SK-N-SH treated with all-trans-retinoic acid at 6 μM for 48 hours (cell line): Measurements from ENCODE around the gene MOCS1.

Experiments
- ATAC-seq: fragments of 200-7000 bp; cut with Tn5 transposase; 3 replicates; pipeline ENCODE4 v1.9.1; 2020; ENCODE audit warnings: mild to moderate bottlenecking, moderate library complexity
- ARNTL ChIP-seq: fragments of 450-650 bp; formaldehyde crosslinking; IDR thresholded peaks from 2 replicates; pipeline ENCODE4 v1.5.0; 2020; ENCODE audit warnings: low read depth, mild to moderate bottlenecking, moderate library complexity, borderline replicate concordance
- CREB5 ChIP-seq: fragments of 250-450 bp; sonication (Bioruptor Pico); IDR thresholded peaks from 2 replicates; pipeline ENCODE4 v1.5.1; 2020; ENCODE audit warnings: low read depth, mild to moderate bottlenecking, moderate library complexity
- CSDC2 ChIP-seq: fragments of 250-450 bp; sonication (Bioruptor Pico); IDR thresholded peaks from 2 replicates; pipeline ENCODE4 v1.5.0; 2020; ENCODE audit warnings: mild to moderate bottlenecking, moderate library complexity
- ESRRG ChIP-seq: fragments of 250-450 bp; sonication (Bioruptor Pico); IDR thresholded peaks from 2 replicates; pipeline ENCODE4 v1.6.1; 2021; ENCODE audit warnings: mild to moderate bottlenecking
- GLIS3 ChIP-seq: fragments of 250-450 bp; sonication (Bioruptor Pico); IDR thresholded peaks from 2 replicates; pipeline ENCODE4 v1.5.0; 2020; ENCODE audit warnings: mild to moderate bottlenecking, moderate library complexity
- ISL1 ChIP-seq: fragments of 250-450 bp; sonication (Bioruptor Pico); IDR thresholded peaks from 2 replicates; pipeline ENCODE4 v2.1.2; 2022; ENCODE audit warnings: mild to moderate bottlenecking, moderate library complexity
- OSR1 ChIP-seq: fragments of 250-450 bp; sonication (Bioruptor Pico); IDR thresholded peaks from 2 replicates; pipeline ENCODE4 v1.8.0; 2022; ENCODE audit warnings: moderate library complexity, mild to moderate bottlenecking, inconsistent platforms
- RARB ChIP-seq: fragments of 250-450 bp; sonication (Bioruptor Pico); IDR thresholded peaks from 2 replicates; pipeline ENCODE4 v1.8.0; 2021; ENCODE audit warnings: mild to moderate bottlenecking, moderate library complexity
- SNAI2 ChIP-seq: fragments of 250-450 bp; sonication (Bioruptor Pico); IDR thresholded peaks from 2 replicates; pipeline ENCODE4 v1.5.0; 2020; ENCODE audit warnings: mild to moderate bottlenecking, moderate library complexity
- TCF4 ChIP-seq: fragments of 250-450 bp; sonication (Bioruptor Pico); IDR thresholded peaks from 2 replicates; pipeline ENCODE4 v1.8.0; 2021; ENCODE audit warnings: mild to moderate bottlenecking, moderate library complexity, borderline replicate concordance
- TOX ChIP-seq: fragments of 250-450 bp; sonication (Bioruptor Pico); IDR thresholded peaks from 2 replicates; pipeline ENCODE4 v1.8.0; 2021; ENCODE audit warnings: mild to moderate bottlenecking, moderate library complexity, borderline replicate concordance
- ZC3H10 ChIP-seq: fragments of 250-450 bp; sonication (Bioruptor Pico); IDR thresholded peaks from 2 replicates; pipeline ENCODE4 v1.5.1; 2021; ENCODE audit warnings: mild to moderate bottlenecking, moderate library complexity
- ZFP3 ChIP-seq: fragments of 250-450 bp; sonication (Bioruptor Pico); IDR thresholded peaks from 2 replicates; pipeline ENCODE4 v1.5.0; 2020; ENCODE audit warnings: mild to moderate bottlenecking, moderate library complexity
- ZFP30 ChIP-seq: fragments of 450-650 bp; formaldehyde crosslinking; IDR thresholded peaks from 2 replicates; pipeline ENCODE4 v1.5.0; 2022; ENCODE audit warnings: mild to moderate bottlenecking, moderate library complexity
- ZNF565 ChIP-seq: fragments of 450-650 bp; formaldehyde crosslinking; conservative IDR thresholded peaks from 2 replicates; pipeline ENCODE4 v1.5.0; 2020; ENCODE audit warnings: low read depth, mild to moderate bottlenecking, moderate library complexity
- ZNF70 ChIP-seq: fragments of 450-650 bp; formaldehyde crosslinking; IDR thresholded peaks from 2 replicates; pipeline ENCODE4 v1.5.0; 2020; ENCODE audit warnings: mild to moderate bottlenecking, moderate library complexity
- TF ChIP-seq, protein P1 (sequence below): fragments of 250-450 bp; sonication (Bioruptor Pico); IDR thresholded peaks from 2 replicates; pipeline ENCODE4 v1.5.0; 2020; ENCODE audit warnings: mild to moderate bottlenecking, moderate library complexity
- TF ChIP-seq, protein P2 (sequence below): fragments of 250-450 bp; sonication (Bioruptor Pico); IDR thresholded peaks from 2 replicates; pipeline ENCODE4 v1.8.0; 2020; ENCODE audit warnings: mild to moderate bottlenecking, moderate library complexity, borderline replicate concordance

Gene MOCS1

DNA sequence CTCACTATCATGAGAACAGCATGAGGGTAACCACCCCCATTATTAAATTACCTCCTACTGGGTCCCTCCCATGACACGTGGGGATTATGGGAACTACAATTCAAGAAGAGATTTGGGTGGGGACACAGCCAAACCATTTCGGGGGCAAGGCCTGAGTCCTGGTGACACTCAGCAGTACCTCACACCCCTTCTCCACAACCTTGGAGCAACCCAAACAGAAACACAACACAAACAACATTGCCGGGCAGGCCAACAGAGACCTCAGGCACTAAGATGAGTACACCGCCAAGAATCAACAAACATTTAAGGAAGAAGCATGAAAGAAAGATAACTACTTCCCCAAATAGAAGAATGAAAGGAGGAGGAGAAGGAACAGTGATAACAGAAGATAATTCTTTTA lies 16.9 kb downstream of the MOCS1 start:
- no peak for TF ChIP-seq ZFP3
- TF ChIP-seq, protein P1, sequence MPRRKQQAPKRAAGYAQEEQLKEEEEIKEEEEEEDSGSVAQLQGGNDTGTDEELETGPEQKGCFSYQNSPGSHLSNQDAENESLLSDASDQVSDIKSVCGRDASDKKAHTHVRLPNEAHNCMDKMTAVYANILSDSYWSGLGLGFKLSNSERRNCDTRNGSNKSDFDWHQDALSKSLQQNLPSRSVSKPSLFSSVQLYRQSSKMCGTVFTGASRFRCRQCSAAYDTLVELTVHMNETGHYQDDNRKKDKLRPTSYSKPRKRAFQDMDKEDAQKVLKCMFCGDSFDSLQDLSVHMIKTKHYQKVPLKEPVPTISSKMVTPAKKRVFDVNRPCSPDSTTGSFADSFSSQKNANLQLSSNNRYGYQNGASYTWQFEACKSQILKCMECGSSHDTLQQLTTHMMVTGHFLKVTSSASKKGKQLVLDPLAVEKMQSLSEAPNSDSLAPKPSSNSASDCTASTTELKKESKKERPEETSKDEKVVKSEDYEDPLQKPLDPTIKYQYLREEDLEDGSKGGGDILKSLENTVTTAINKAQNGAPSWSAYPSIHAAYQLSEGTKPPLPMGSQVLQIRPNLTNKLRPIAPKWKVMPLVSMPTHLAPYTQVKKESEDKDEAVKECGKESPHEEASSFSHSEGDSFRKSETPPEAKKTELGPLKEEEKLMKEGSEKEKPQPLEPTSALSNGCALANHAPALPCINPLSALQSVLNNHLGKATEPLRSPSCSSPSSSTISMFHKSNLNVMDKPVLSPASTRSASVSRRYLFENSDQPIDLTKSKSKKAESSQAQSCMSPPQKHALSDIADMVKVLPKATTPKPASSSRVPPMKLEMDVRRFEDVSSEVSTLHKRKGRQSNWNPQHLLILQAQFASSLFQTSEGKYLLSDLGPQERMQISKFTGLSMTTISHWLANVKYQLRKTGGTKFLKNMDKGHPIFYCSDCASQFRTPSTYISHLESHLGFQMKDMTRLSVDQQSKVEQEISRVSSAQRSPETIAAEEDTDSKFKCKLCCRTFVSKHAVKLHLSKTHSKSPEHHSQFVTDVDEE (CRISPR knock-in tag): no peak
- TF ChIP-seq, protein P2, sequence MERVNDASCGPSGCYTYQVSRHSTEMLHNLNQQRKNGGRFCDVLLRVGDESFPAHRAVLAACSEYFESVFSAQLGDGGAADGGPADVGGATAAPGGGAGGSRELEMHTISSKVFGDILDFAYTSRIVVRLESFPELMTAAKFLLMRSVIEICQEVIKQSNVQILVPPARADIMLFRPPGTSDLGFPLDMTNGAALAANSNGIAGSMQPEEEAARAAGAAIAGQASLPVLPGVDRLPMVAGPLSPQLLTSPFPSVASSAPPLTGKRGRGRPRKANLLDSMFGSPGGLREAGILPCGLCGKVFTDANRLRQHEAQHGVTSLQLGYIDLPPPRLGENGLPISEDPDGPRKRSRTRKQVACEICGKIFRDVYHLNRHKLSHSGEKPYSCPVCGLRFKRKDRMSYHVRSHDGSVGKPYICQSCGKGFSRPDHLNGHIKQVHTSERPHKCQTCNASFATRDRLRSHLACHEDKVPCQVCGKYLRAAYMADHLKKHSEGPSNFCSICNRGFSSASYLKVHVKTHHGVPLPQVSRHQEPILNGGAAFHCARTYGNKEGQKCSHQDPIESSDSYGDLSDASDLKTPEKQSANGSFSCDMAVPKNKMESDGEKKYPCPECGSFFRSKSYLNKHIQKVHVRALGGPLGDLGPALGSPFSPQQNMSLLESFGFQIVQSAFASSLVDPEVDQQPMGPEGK: no peak
- TF ChIP-seq ZC3H10: no peak
- TF ChIP-seq ISL1 (CRISPR knock-in tag): no peak
- no peak for TF ChIP-seq RARB (CRISPR knock-in tag)
- no peak for TF ChIP-seq GLIS3 (CRISPR knock-in tag)
- TF ChIP-seq CSDC2 (CRISPR knock-in tag): no peak
- TF ChIP-seq ZNF565: no peak
- TF ChIP-seq TCF4 (CRISPR knock-in tag): no peak
- TF ChIP-seq SNAI2 (CRISPR knock-in tag): no peak
- TF ChIP-seq, all 23 proteins: peak for 0
- ATAC-seq: no peak

- no peak for ATAC-seq
- TF ChIP-seq ZNF565 (no peak), TCF4 (CRISPR knock-in tag) (no peak), ESRRG (no peak), ZNF70 (CRISPR knock-in tag) (no peak), OSR1 (CRISPR knock-in tag) (no peak), SNAI2 (CRISPR knock-in tag) (no peak), CSDC2 (CRISPR knock-in tag) (no peak), GLIS3 (CRISPR knock-in tag) (no peak), RARB (CRISPR knock-in tag) (no peak), ZC3H10 (no peak), ARNTL (no peak), CREB5 (CRISPR knock-in tag) (no peak), ZFP30 (CRISPR knock-in tag) (no peak)
- TF ChIP-seq, protein P2: no peak
- TF ChIP-seq, protein P1 (CRISPR knock-in tag): no peak
Measured at GRCh38 chr6:39915866-39916265, 18.4 kb downstream of the MOCS1 start.

DNA sequence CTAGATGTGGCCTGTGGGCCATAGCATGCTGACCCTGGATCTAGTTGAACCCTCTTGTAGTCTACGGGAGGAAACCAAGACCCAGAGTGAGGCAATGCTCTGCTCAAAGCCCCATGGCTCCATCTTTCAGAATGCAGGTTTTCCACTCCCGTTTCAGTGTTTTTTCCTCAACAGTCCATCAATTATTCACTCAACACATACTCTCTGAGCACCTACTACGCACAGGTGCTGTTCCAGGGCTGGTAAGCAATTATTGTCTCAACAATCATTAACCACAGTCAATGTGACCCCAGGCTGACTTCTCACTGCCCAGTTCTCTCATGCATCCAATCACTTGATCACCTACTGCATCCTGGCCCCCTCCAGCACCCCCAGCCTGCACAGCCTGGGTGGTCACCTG lies 20.0 kb downstream of the MOCS1 start:
- ATAC-seq: no peak
- TF ChIP-seq TCF4 (CRISPR knock-in tag) (no peak), CREB5 (CRISPR knock-in tag) (no peak), ISL1 (CRISPR knock-in tag) (no peak), GLIS3 (CRISPR knock-in tag) (no peak), OSR1 (CRISPR knock-in tag) (no peak), CSDC2 (CRISPR knock-in tag) (no peak), TOX (CRISPR knock-in tag) (no peak), ESRRG (no peak), SNAI2 (CRISPR knock-in tag) (no peak), ZC3H10 (no peak)
